WTC11 (cell line): ENCODE results near the gene TRIM29. TPM values are rescaled to one million over a fixed set of nuclear protein-coding genes. Genes with fewer than 3 reads are reported as not detected.

Experiments used
- ATAC-seq: fragments of 200-7000 bp; cut with Tn5 transposase; 2 replicates; pipeline ENCODE4 v1.10.0; 2021; ENCODE audit warnings: mild to moderate bottlenecking, moderate library complexity
- CTCF ChIA-PET: fragments of 300-600 bp; sonication (Branson Sonifier 250); formaldehyde crosslinking; loops from one replicate; lab custom pipeline; 2021; ENCODE audit warnings: antibody characterized with exemption; lab: Charles Lee
- POLR2A ChIA-PET: fragments of 350-600 bp; sonication (Branson Sonifier 250); formaldehyde crosslinking; loops from one replicate; lab custom pipeline; 2021; ENCODE audit warnings: antibody characterized with exemption; lab: Charles Lee
- DNase-seq: peaks from one replicate; pipeline ENCODE4 v3.0.0; 2021; ENCODE audit warnings: low spot score
- H3K27ac Mint-ChIP-seq: 2 replicates; pipeline ENCODE4 v1.8.0; 2021; ENCODE audit warnings: mixed read lengths
- H3K27me3 Mint-ChIP-seq: 2 replicates; pipeline ENCODE4 v1.8.0; 2021; ENCODE audit warnings: low read depth, mild to moderate bottlenecking, moderate library complexity, mixed read lengths
- H3K36me3 Mint-ChIP-seq: 2 replicates; pipeline ENCODE4 v1.8.0; 2021; ENCODE audit warnings: mixed read lengths
- H3K4me1 Mint-ChIP-seq: 2 replicates; pipeline ENCODE4 v1.8.0; 2022; ENCODE audit warnings: mixed read lengths
- H3K4me3 Mint-ChIP-seq: 2 replicates; pipeline ENCODE4 v1.8.0; 2021; ENCODE audit warnings: mild to moderate bottlenecking, moderate library complexity, mixed read lengths
- H3K9me3 Mint-ChIP-seq: 2 replicates; pipeline ENCODE4 v1.8.0; 2021; ENCODE audit warnings: mixed read lengths
- CBFB ChIP-seq: sonication (generic); formaldehyde crosslinking; IDR thresholded peaks from 2 replicates; pipeline ENCODE4 v1.8.1; 2022; ENCODE audit warnings: mild to moderate bottlenecking, low read depth, missing genetic modification reagents
- CREB1 ChIP-seq: sonication (generic); formaldehyde crosslinking; IDR thresholded peaks from 2 replicates; pipeline ENCODE4 v1.8.0; 2023; ENCODE audit warnings: mild to moderate bottlenecking, missing genetic modification reagents
- CREM ChIP-seq: sonication (generic); formaldehyde crosslinking; IDR thresholded peaks from 2 replicates; pipeline ENCODE4 v1.8.1; 2022; ENCODE audit warnings: mild to moderate bottlenecking, missing genetic modification reagents, moderate library complexity
- GTF2I ChIP-seq: fragments of 250-450 bp; sonication (Bioruptor Pico); conservative IDR thresholded peaks from 2 replicates; pipeline ENCODE4 v1.4.0; 2021; ENCODE audit warnings: mild to moderate bottlenecking
- IRF2 ChIP-seq: sonication (generic); formaldehyde crosslinking; IDR thresholded peaks from 2 replicates; pipeline ENCODE4 v1.8.0; 2022; ENCODE audit warnings: low read depth, missing genetic modification reagents, borderline replicate concordance
- JUN ChIP-seq: sonication (generic); formaldehyde crosslinking; IDR thresholded peaks from 2 replicates; pipeline ENCODE4 v1.8.0; 2023; ENCODE audit warnings: mild to moderate bottlenecking, missing genetic modification reagents
- KAT7 ChIP-seq: sonication (generic); formaldehyde crosslinking; IDR thresholded peaks from 2 replicates; pipeline ENCODE4 v1.8.1; 2023; ENCODE audit warnings: missing genetic modification reagents, mild to moderate bottlenecking, borderline replicate concordance
- MXD4 ChIP-seq: fragments of 250-450 bp; sonication (Bioruptor Pico); IDR thresholded peaks from 2 replicates; pipeline ENCODE4 v1.8.0; 2021; ENCODE audit warnings: mild to moderate bottlenecking, moderate library complexity, borderline replicate concordance
- MYBL2 ChIP-seq: sonication (generic); formaldehyde crosslinking; IDR thresholded peaks from 2 replicates; pipeline ENCODE4 v1.8.1; 2023; ENCODE audit warnings: mild to moderate bottlenecking, moderate library complexity, missing genetic modification reagents
- OVOL2 ChIP-seq: fragments of 250-450 bp; sonication (Bioruptor Pico); IDR thresholded peaks from 2 replicates; pipeline ENCODE4 v1.9.0; 2021; ENCODE audit warnings: mild to moderate bottlenecking, borderline replicate concordance
- RORB ChIP-seq: fragments of 250-450 bp; sonication (Bioruptor Pico); IDR thresholded peaks from 2 replicates; pipeline ENCODE4 v1.9.0; 2021; ENCODE audit warnings: mild to moderate bottlenecking
- ZNF219 ChIP-seq: sonication (generic); formaldehyde crosslinking; IDR thresholded peaks from 2 replicates; pipeline ENCODE4 v1.8.0; 2023; ENCODE audit warnings: missing genetic modification reagents, mild to moderate bottlenecking, borderline replicate concordance
- ZNF232 ChIP-seq: sonication (generic); formaldehyde crosslinking; IDR thresholded peaks from 2 replicates; pipeline ENCODE4 v1.8.0; 2022; ENCODE audit warnings: mild to moderate bottlenecking, missing genetic modification reagents
- ZNF317 ChIP-seq: sonication (generic); formaldehyde crosslinking; IDR thresholded peaks from 2 replicates; pipeline ENCODE4 v1.8.1; 2023; ENCODE audit warnings: low read depth, mild to moderate bottlenecking, moderate library complexity, missing genetic modification reagents, borderline replicate concordance
- total RNA-seq: library from RNA; stranded (reverse); gene quantifications from 3 replicates; pipeline ENCODE4 v1.2.3, GENCODE V29; 2021
- TF ChIP-seq, protein P1 (sequence below): sonication (generic); formaldehyde crosslinking; IDR thresholded peaks from 2 replicates; pipeline ENCODE4 v1.8.1; 2023; ENCODE audit warnings: mild to moderate bottlenecking, missing genetic modification reagents, moderate library complexity
- TF ChIP-seq, protein P2 (sequence below): fragments of 200-600 bp; IDR thresholded peaks from 2 replicates; pipeline ENCODE4 v1.8.0; 2022; ENCODE audit warnings: antibody characterized with exemption
- TF ChIP-seq, protein P3 (sequence below): sonication (generic); formaldehyde crosslinking; IDR thresholded peaks from 2 replicates; pipeline ENCODE4 v1.8.0; 2023; ENCODE audit warnings: mild to moderate bottlenecking, missing genetic modification reagents
- TF ChIP-seq, protein P4 (sequence below): fragments of 250-450 bp; sonication (Bioruptor Pico); IDR thresholded peaks from 2 replicates; pipeline ENCODE4 v1.9.0; 2021; ENCODE audit warnings: moderate library complexity, mild to moderate bottlenecking, inconsistent platforms, borderline replicate concordance
- TF ChIP-seq, protein P5 (sequence below): sonication (generic); formaldehyde crosslinking; IDR thresholded peaks from 2 replicates; pipeline ENCODE4 v1.8.0; 2023; ENCODE audit warnings: missing genetic modification reagents
- TF ChIP-seq, protein P6 (sequence below): sonication (generic); formaldehyde crosslinking; IDR thresholded peaks from 2 replicates; pipeline ENCODE4 v1.8.0; 2022; ENCODE audit warnings: mild to moderate bottlenecking, missing genetic modification reagents

TRIM29 gene
- total RNA-seq, 1 experiment from 2014 or later = 0.11 TPM

DNA sequence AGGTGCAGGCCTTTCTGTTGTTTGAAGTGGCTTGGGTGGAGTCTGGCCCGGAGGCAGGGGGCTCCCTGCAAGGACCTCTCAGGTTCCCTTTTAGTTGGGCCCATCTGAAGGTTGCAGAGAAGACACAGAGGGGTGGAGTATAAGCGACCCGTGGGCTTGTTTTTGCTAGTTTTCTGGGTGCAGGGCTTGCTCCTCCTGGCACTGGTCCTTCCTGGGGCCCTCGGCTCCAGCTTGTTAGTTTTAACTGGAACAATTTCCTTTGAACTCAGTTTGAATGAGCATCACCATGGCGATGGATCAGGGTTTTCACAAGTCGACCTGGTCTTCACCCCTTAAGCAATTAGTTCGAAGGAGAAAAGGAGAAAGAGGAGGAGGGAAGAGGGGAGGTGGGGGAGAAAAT lies 44.5 kb upstream of the TRIM29 start (continued):
- TF ChIP-seq KAT7 (CRISPR knock-in tag) (no peak), ZNF232 (CRISPR knock-in tag) (no peak), CREB1 (CRISPR knock-in tag) (no peak), ZNF219 (CRISPR knock-in tag) (no peak), CREM (CRISPR knock-in tag) (no peak), OVOL2 (CRISPR knock-in tag) (no peak), MYBL2 (no peak)
- TF ChIP-seq, protein P1, sequence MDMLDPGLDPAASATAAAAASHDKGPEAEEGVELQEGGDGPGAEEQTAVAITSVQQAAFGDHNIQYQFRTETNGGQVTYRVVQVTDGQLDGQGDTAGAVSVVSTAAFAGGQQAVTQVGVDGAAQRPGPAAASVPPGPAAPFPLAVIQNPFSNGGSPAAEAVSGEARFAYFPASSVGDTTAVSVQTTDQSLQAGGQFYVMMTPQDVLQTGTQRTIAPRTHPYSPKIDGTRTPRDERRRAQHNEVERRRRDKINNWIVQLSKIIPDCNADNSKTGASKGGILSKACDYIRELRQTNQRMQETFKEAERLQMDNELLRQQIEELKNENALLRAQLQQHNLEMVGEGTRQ (CRISPR knock-in tag) = no peak
- TF ChIP-seq, protein P2, sequence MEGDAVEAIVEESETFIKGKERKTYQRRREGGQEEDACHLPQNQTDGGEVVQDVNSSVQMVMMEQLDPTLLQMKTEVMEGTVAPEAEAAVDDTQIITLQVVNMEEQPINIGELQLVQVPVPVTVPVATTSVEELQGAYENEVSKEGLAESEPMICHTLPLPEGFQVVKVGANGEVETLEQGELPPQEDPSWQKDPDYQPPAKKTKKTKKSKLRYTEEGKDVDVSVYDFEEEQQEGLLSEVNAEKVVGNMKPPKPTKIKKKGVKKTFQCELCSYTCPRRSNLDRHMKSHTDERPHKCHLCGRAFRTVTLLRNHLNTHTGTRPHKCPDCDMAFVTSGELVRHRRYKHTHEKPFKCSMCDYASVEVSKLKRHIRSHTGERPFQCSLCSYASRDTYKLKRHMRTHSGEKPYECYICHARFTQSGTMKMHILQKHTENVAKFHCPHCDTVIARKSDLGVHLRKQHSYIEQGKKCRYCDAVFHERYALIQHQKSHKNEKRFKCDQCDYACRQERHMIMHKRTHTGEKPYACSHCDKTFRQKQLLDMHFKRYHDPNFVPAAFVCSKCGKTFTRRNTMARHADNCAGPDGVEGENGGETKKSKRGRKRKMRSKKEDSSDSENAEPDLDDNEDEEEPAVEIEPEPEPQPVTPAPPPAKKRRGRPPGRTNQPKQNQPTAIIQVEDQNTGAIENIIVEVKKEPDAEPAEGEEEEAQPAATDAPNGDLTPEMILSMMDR = no peak
- TF ChIP-seq, all 79 proteins: peak for 0

DNA sequence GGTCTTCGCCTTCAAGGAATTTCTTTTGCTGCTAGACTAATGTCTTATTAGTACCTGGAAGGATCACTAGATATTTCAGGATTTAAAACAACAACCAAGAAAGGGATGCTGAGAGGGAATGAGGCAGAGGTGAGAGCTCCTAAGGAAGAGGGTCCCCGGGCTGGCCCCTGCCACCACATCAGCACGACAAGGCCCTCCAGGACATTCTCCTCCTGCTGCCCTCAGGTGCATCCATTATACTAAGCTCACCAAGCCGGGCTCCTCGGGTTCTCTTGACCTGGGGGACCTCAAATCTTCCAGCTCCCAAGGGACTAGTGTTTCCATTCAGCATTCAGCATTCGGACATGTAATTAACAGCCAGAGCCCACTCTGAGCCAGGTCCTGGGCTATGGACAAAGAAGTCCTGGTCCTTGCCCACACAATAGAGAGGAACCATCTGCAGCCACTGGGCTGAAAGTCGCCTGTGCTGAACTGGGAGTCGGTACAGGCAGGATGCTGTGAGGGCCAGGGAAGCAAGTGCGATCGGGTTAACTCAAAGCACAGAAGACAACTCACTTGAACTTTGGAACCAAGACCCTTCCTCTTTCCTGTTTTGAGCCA lies 43.6 kb upstream of the TRIM29 start:
- ATAC-seq = no peak
- no peaks in the 10 kb centered on the region for H3K36me3 Mint-ChIP-seq
- DNase-seq = no peak
- peaks cover 17% of the 10 kb centered on the region for H3K4me1 Mint-ChIP-seq
- CTCF ChIA-PET = interaction anchor here (0.6 to 5.7 kb wide), 17 partner anchors 11 to 452 kb away, joined by 3 to 109 read pairs (median 9); partner anchors contain the start of genes NECTIN1 and OAF
- H3K4me3 Mint-ChIP-seq = no peak overlapping the region
- TF ChIP-seq JUN = no peak
- TF ChIP-seq, protein P3, sequence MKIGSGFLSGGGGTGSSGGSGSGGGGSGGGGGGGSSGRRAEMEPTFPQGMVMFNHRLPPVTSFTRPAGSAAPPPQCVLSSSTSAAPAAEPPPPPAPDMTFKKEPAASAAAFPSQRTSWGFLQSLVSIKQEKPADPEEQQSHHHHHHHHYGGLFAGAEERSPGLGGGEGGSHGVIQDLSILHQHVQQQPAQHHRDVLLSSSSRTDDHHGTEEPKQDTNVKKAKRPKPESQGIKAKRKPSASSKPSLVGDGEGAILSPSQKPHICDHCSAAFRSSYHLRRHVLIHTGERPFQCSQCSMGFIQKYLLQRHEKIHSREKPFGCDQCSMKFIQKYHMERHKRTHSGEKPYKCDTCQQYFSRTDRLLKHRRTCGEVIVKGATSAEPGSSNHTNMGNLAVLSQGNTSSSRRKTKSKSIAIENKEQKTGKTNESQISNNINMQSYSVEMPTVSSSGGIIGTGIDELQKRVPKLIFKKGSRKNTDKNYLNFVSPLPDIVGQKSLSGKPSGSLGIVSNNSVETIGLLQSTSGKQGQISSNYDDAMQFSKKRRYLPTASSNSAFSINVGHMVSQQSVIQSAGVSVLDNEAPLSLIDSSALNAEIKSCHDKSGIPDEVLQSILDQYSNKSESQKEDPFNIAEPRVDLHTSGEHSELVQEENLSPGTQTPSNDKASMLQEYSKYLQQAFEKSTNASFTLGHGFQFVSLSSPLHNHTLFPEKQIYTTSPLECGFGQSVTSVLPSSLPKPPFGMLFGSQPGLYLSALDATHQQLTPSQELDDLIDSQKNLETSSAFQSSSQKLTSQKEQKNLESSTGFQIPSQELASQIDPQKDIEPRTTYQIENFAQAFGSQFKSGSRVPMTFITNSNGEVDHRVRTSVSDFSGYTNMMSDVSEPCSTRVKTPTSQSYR (CRISPR knock-in tag) = no peak
- TF ChIP-seq, protein P4, sequence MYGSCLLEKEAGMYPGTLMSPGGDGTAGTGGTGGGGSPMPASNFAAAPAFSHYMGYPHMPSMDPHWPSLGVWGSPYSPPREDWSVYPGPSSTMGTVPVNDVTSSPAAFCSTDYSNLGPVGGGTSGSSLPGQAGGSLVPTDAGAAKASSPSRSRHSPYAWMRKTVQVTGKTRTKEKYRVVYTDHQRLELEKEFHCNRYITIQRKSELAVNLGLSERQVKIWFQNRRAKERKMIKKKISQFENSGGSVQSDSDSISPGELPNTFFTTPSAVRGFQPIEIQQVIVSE = no peak
- TF ChIP-seq KAT7 (CRISPR knock-in tag) = no peak
- TF ChIP-seq MXD4 = no peak
- TF ChIP-seq GTF2I (CRISPR knock-in tag) = no peak
- TF ChIP-seq RORB (CRISPR knock-in tag) = no peak
- TF ChIP-seq, protein P5, sequence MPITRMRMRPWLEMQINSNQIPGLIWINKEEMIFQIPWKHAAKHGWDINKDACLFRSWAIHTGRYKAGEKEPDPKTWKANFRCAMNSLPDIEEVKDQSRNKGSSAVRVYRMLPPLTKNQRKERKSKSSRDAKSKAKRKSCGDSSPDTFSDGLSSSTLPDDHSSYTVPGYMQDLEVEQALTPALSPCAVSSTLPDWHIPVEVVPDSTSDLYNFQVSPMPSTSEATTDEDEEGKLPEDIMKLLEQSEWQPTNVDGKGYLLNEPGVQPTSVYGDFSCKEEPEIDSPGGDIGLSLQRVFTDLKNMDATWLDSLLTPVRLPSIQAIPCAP = no peak
- TF ChIP-seq ZNF317 = no peak
- no peak for TF ChIP-seq CBFB (CRISPR knock-in tag)
- no peak for TF ChIP-seq IRF2 (CRISPR knock-in tag)
- TF ChIP-seq, protein P6, sequence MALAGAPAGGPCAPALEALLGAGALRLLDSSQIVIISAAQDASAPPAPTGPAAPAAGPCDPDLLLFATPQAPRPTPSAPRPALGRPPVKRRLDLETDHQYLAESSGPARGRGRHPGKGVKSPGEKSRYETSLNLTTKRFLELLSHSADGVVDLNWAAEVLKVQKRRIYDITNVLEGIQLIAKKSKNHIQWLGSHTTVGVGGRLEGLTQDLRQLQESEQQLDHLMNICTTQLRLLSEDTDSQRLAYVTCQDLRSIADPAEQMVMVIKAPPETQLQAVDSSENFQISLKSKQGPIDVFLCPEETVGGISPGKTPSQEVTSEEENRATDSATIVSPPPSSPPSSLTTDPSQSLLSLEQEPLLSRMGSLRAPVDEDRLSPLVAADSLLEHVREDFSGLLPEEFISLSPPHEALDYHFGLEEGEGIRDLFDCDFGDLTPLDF (CRISPR knock-in tag) = no peak
- TF ChIP-seq, all 79 proteins: peak for 0
- Mint-ChIP-seq H3K9me3 (no peaks in the 10 kb centered on the region), H3K27me3 (peaks cover 71% of the 10 kb centered on the region), H3K27ac (no peak overlapping the region)
- POLR2A ChIA-PET = no interaction called here
